Measurements from ENCODE around the gene IGF2BP2. TPM values are rescaled to one million over a fixed set of nuclear protein-coding genes. Genes with fewer than 3 reads are reported as not detected.

The IGF2BP2 gene
- total and polyA plus RNA-seq, 2 of the 4 experiments (the other 2 are of a cell fraction) = 23.4 to 88.2 TPM

DNA sequence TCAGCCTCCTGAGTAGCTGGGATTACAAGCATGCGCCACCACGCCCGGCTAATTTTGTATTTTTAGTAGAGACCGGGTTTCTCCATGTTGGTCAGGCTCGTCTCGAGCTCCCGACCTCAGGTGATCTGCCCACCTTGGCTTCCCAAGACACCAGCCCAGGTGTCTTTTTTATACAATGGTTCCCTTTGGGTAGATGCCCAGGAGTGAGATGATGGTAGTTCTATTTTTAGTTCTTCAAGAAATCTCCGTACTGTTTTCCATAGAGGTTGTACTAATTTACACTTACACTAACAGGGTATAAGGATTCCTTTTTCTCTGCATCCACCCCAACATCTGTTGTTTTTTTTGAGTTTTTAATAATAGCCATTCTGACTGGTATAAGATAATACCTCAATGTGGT lies 94.3 kb downstream of the IGF2BP2 start:
- H2AK9ac ChIP-seq (replicated peaks; ENCODE audit: low read depth, low read length, poor library complexity) = no peak overlapping the region
- no peaks in the 10 kb centered on the region for H3K27me3 ChIP-seq (ENCODE audit: control insufficient read depth, insufficient read depth, low read length)
- H2AK5ac ChIP-seq (ENCODE audit: low read depth, low read length) = no peak overlapping the region
- DNase-seq (no peak), ATAC-seq (ENCODE audit: low read depth) (no peak)
- H3K4me2 ChIP-seq (ENCODE audit: low read depth, low read length) = no peak overlapping the region
- H3K79me1 ChIP-seq (ENCODE audit: low read depth in 1 of 2, low read length in 2 of 2) = peaks cover 23 to 80% of the 10 kb centered on the region in 2 experiments
- H2AFZ ChIP-seq (replicated peaks; ENCODE audit: low read length, poor library complexity) = no peak overlapping the region
- H3K23ac ChIP-seq (ENCODE audit: low read depth, low read length) = no peak overlapping the region
- H2BK20ac ChIP-seq (ENCODE audit: low read depth, low read length) = no peak overlapping the region
- no peak overlapping the region for H2BK15ac ChIP-seq (ENCODE audit: low read depth, low read length)
- no peak overlapping the region for H3K4ac ChIP-seq (ENCODE audit: low read depth, low read length)
- no peak overlapping the region for H3K9ac ChIP-seq (ENCODE audit: low read depth, low read length)
- H3K9me3 ChIP-seq (ENCODE audit: control insufficient read depth, insufficient read depth, low read length) = no peaks in the 10 kb centered on the region
- H3K27ac ChIP-seq (ENCODE audit: insufficient read depth, low read length) = peak overlapping the region; percentile 31; the same call in 1 of the 2 replicates
- no peak overlapping the region for H2BK5ac ChIP-seq (ENCODE audit: low read depth, low read length, poor library complexity, severe bottlenecking)
- WGBS, 2 experiments (ENCODE audit: extremely low coverage in 2 of 2, insufficient read length in 1 of 2) = no CpG with 5 or more reads among the region's 8 CpGs
- no peaks in the 10 kb centered on the region for H3K36me3 ChIP-seq (ENCODE audit: control insufficient read depth, insufficient read depth, low read length)
- ChIA-PET CTCF (interaction anchor here (0.5 to 1.1 kb wide), 3 partner anchors 26 to 404 kb away, joined by 3 to 6 read pairs (median 3); no protein-coding TSS in a partner anchor), POLR2A (ENCODE audit: unreplicated experiment) (interaction anchor here (0.6 kb wide), 1 partner anchor 14 kb away, joined by 4 read pairs; no protein-coding TSS in a partner anchor)
- intact Hi-C loops (cut with micrococcal nuclease) = loop anchor here (5.0 kb wide), 3 partner anchors 68 to 372 kb away; no protein-coding TSS in a partner anchor
- in situ Hi-C loops (cut with MboI; ENCODE audit: low sequenced_read_pairs) = loop anchor here (10.0 kb wide), 1 partner anchor 194 kb away; no protein-coding TSS in a partner anchor
- no peak overlapping the region for H4K5ac ChIP-seq (ENCODE audit: low read depth, low read length)
- TF ChIP-seq MXI1 (IDR thresholded peaks at IDR 0.05; ENCODE audit: borderline replicate concordance, low read depth, low read length) (no peak), CHD1 (IDR thresholded peaks at IDR 0.05; ENCODE audit: low read depth, low read length) (no peak), CEBPB (IDR thresholded peaks at IDR 0.05; ENCODE audit: low read depth, low read length) (no peak), RFX5 (IDR thresholded peaks at IDR 0.05; ENCODE audit: low read depth, low read length) (no peak), MAFK (IDR thresholded peaks at IDR 0.05; ENCODE audit: low read depth, low read length) (no peak), SMC3 (IDR thresholded peaks at IDR 0.05; ENCODE audit: low read depth, low read length) (no peak), MAZ (IDR thresholded peaks at IDR 0.05; ENCODE audit: borderline replicate concordance, low read depth, low read length) (no peak), RAD21 (IDR thresholded peaks at IDR 0.05; ENCODE audit: low read length) (no peak), BHLHE40 (IDR thresholded peaks at IDR 0.05; ENCODE audit: low read depth, low read length) (no peak), RCOR1 (IDR thresholded peaks at IDR 0.05; ENCODE audit: insufficient replicate concordance, low read length) (no peak), NFE2L2 (IDR thresholded peaks at IDR 0.05; ENCODE audit: low read depth, low read length) (no peak), POLR2A (IDR thresholded peaks at IDR 0.05; ENCODE audit: low read depth, low read length) (no peak), FOS (IDR thresholded peaks at IDR 0.05; ENCODE audit: low read depth, low read length) (no peak)
- TF ChIP-seq, protein P1, sequence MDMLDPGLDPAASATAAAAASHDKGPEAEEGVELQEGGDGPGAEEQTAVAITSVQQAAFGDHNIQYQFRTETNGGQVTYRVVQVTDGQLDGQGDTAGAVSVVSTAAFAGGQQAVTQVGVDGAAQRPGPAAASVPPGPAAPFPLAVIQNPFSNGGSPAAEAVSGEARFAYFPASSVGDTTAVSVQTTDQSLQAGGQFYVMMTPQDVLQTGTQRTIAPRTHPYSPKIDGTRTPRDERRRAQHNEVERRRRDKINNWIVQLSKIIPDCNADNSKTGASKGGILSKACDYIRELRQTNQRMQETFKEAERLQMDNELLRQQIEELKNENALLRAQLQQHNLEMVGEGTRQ (IDR thresholded peaks at IDR 0.05; ENCODE audit: low read depth, low read length) = no peak
- TF ChIP-seq, protein P2, sequence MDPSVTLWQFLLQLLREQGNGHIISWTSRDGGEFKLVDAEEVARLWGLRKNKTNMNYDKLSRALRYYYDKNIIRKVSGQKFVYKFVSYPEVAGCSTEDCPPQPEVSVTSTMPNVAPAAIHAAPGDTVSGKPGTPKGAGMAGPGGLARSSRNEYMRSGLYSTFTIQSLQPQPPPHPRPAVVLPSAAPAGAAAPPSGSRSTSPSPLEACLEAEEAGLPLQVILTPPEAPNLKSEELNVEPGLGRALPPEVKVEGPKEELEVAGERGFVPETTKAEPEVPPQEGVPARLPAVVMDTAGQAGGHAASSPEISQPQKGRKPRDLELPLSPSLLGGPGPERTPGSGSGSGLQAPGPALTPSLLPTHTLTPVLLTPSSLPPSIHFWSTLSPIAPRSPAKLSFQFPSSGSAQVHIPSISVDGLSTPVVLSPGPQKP (IDR thresholded peaks at IDR 0.05; ENCODE audit: borderline replicate concordance, low read depth, low read length) = no peak
- TF ChIP-seq, protein P3, sequence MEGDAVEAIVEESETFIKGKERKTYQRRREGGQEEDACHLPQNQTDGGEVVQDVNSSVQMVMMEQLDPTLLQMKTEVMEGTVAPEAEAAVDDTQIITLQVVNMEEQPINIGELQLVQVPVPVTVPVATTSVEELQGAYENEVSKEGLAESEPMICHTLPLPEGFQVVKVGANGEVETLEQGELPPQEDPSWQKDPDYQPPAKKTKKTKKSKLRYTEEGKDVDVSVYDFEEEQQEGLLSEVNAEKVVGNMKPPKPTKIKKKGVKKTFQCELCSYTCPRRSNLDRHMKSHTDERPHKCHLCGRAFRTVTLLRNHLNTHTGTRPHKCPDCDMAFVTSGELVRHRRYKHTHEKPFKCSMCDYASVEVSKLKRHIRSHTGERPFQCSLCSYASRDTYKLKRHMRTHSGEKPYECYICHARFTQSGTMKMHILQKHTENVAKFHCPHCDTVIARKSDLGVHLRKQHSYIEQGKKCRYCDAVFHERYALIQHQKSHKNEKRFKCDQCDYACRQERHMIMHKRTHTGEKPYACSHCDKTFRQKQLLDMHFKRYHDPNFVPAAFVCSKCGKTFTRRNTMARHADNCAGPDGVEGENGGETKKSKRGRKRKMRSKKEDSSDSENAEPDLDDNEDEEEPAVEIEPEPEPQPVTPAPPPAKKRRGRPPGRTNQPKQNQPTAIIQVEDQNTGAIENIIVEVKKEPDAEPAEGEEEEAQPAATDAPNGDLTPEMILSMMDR (conservative IDR thresholded peaks at IDR 0.05; ENCODE audit: low read depth, low read length) = no peak
- H2BK120ac ChIP-seq (ENCODE audit: low read depth, low read length) = no peak overlapping the region
- peaks cover 34% of the 10 kb centered on the region for H3K4me1 ChIP-seq (ENCODE audit: control insufficient read depth, insufficient read depth, low read length)
- H3K9me1 ChIP-seq (ENCODE audit: insufficient read depth, low read length) = peaks cover 23% of the 10 kb centered on the region
- H3K56ac ChIP-seq (ENCODE audit: extremely low read depth, insufficient read depth, low read length) = no peak overlapping the region
- H4K91ac ChIP-seq (ENCODE audit: insufficient read depth, low read depth, low read length) = no peak overlapping the region
- H4K8ac ChIP-seq (ENCODE audit: low read depth in 2 of 2, low read length in 2 of 2) = no peak overlapping the region
- no peak overlapping the region for H3K4me3 ChIP-seq (ENCODE audit: insufficient read depth, low read depth, low read length)
- no peak overlapping the region for H3K18ac ChIP-seq (ENCODE audit: low read depth, low read length)
- peaks cover 62% of the 10 kb centered on the region for H4K20me1 ChIP-seq (ENCODE audit: insufficient read depth, low read length)
- H3K14ac ChIP-seq (replicated peaks; ENCODE audit: low read depth, low read length) = 0 out of 2 replicates have a peak overlapping the region, but pooled peaks have one; percentile 46
- dilution Hi-C loops (cut with HindIII; ENCODE audit: low sequenced_read_pairs, unreplicated experiment) = no loop called here
- no TSS peak for BruUV-seq (replicated peaks)
